ENCODE results near the gene CARD14.

The CARD14 gene

DNA sequence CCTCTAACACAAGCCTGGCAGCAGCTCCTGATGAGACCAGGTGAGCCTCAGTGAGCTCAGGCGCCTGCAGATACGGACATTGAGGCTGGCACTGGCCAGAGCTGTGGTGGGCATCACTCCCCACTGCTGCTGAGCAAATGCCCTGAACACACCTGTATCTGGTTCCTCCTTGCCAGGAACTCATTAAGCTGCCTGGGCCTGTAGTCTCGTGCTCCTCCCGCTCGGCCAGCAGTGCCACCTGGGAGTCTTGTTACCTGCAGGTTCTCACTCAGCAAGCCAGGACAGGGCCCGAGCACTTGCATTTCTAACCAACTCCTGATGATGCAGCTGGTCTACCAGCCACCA lies 36.2 kb upstream of the CARD14 start:
- no peaks in the 10 kb centered on the region for H3K9me3 ChIP-seq (ENCODE audit: control insufficient read depth, low read length)
- H3K4me3 ChIP-seq (ENCODE audit: extremely low read depth, insufficient read depth, low read length, poor library complexity, severe bottlenecking), result no peak overlapping the region
- H3K27ac ChIP-seq (ENCODE audit: low read depth, low read length, severe bottlenecking), result no peak overlapping the region
- WGBS, 2 experiments (ENCODE audit: insufficient coverage in 2 of 2), result 94 to 96% methylated on average over 6 of the region's 6 CpGs
- no peaks in the 10 kb centered on the region for H3K4me1 ChIP-seq (ENCODE audit: control insufficient read depth, insufficient read depth, low read length, poor library complexity, severe bottlenecking)
- H3K36me3 ChIP-seq (ENCODE audit: control insufficient read depth, insufficient read depth, low read length), result peaks cover 58% of the 10 kb centered on the region

DNA sequence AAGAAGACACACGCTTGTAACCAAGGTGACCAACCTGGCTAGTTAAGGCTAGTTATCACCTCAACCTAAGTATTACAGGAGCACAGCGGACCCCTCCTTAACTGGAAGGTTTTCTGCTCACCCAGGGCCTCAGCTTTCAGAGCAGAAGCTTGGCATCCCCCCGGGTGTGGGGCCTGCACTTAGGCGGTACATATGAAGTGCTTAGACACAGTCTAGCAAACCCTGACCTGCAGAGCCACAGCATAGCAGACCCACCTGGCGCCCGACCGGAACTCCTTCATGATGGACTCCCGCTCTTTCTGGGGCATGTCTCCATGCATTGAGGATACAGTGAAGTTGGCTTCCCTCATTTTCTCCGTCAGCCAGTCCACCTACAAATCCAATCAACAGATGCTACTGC lies 32.7 kb upstream of the CARD14 start:
- no peaks in the 10 kb centered on the region for H3K4me1 ChIP-seq (ENCODE audit: control insufficient read depth, insufficient read depth, low read length, poor library complexity, severe bottlenecking)
- H3K4me3 ChIP-seq (ENCODE audit: extremely low read depth, insufficient read depth, low read length, poor library complexity, severe bottlenecking), result no peak overlapping the region
- H3K36me3 ChIP-seq (ENCODE audit: control insufficient read depth, insufficient read depth, low read length), result peaks cover 92% of the 10 kb centered on the region
- H3K9me3 ChIP-seq (ENCODE audit: control insufficient read depth, low read length), result no peaks in the 10 kb centered on the region
- H3K27ac ChIP-seq (ENCODE audit: low read depth, low read length, severe bottlenecking), result no peak overlapping the region
- 97 to 98% methylated on average over 6 to 8 of the region's 9 CpGs for WGBS, 2 experiments (ENCODE audit: insufficient coverage in 2 of 2)

DNA sequence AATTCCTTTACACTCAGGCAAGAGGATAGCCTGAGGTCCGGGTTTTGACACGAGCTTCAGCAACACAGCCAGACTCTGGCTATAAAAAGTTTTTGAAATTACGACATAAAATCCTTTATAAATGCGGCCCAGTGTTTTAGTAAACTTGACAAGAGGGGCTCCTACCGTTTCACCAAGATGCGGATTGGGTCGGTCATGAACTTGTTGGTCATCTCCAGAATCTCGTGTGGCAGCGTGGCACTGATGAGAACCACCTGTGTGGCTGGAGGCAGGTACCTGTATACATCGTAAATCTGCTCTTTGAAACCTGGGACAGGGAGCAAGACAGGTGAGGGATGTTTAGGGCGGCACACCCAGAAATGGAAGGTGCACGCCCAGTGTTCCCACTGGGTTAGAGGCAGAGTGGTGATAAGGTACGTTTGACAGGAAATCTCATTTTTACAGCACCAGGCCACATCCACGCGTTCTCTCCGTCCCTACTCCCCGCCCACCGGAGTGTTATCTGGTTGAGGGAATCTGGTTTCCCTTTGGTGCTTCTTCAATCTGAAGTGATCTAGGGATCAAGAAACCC lies 30.9 kb upstream of the CARD14 start:
- no peaks in the 10 kb centered on the region for H3K9me3 ChIP-seq (ENCODE audit: control insufficient read depth, low read length)
- H3K4me3 ChIP-seq (ENCODE audit: extremely low read depth, insufficient read depth, low read length, poor library complexity, severe bottlenecking), result no peak overlapping the region
- no peak overlapping the region for H3K27ac ChIP-seq (ENCODE audit: low read depth, low read length, severe bottlenecking)
- peaks cover 96% of the 10 kb centered on the region for H3K36me3 ChIP-seq (ENCODE audit: control insufficient read depth, insufficient read depth, low read length)
- WGBS, 2 experiments (ENCODE audit: insufficient coverage in 2 of 2), result 97 to 98% methylated on average over 12 to 13 of the region's 18 CpGs
- no peaks in the 10 kb centered on the region for H3K4me1 ChIP-seq (ENCODE audit: control insufficient read depth, insufficient read depth, low read length, poor library complexity, severe bottlenecking)

DNA sequence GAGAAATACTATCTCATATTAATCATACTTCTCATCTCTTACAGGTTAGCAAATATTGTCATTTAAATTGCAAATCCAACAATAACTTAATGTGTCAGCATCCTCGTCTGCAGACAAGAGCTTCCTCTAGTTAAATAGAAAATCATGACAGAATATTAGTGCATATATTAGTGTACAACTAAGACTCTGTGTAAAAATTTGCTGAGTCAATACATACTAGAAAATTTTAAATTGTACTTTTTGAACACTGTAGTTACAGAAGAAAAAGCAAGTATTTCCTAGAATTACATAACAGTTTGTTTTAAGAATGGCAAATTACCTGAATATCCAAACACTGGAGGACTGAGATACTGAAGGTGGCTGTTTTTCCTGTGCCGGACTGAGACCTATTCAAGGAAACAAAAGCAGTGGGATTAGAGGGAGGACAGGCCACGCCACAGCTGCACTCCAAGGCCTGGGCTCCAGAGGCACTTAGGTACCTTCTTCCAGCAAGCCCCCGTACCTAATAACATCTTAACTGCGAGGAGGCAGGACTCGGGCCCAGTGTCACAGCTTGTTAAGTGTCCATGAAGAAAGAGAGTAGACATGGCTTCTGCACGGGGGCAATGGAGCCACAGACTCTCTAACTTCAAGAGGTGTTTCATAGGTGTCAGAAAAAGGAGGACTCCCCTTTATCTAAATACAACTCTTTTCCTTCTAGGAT lies 28.2 kb upstream of the CARD14 start:
- Histone ChIP-seq H3K9me3 (ENCODE audit: control insufficient read depth, low read length) (no peaks in the 10 kb centered on the region), H3K4me1 (ENCODE audit: control insufficient read depth, insufficient read depth, low read length, poor library complexity, severe bottlenecking) (peaks cover 10% of the 10 kb centered on the region), H3K36me3 (ENCODE audit: control insufficient read depth, insufficient read depth, low read length) (peaks cover 81% of the 10 kb centered on the region), H3K27ac (ENCODE audit: low read depth, low read length, severe bottlenecking) (no peak overlapping the region), H3K4me3 (ENCODE audit: extremely low read depth, insufficient read depth, low read length, poor library complexity, severe bottlenecking) (no peak overlapping the region)
- 93% methylated on average over 2 of the region's 7 CpGs; no CpG with 5 or more reads in 1 of the 2 experiments for WGBS, 2 experiments (ENCODE audit: insufficient coverage in 2 of 2)

DNA sequence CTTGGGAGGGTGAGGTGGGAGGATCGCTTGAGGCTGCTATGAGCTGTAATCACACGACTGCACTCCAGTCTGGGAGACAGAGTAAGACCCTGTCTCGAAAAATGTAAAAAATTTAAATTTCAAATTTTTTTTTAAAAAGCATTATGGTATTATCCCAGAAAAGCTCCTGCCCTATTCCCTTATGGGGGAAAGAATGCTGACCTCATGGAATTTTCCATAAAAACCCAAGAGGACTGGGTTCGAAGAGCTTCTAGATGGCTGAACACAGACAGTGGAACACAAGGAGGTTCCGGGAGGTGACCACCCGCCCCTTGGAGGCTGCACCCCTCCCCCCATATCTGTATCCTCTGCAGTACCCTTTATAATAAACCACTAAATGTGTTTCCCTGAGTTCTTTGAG lies 26.9 kb upstream of the CARD14 start:
- H3K27ac ChIP-seq (ENCODE audit: low read depth, low read length, severe bottlenecking), result no peak overlapping the region
- WGBS, 2 experiments (ENCODE audit: insufficient coverage in 2 of 2), result 93 to 97% methylated on average over 4 to 5 of the region's 6 CpGs
- H3K36me3 ChIP-seq (ENCODE audit: control insufficient read depth, insufficient read depth, low read length), result peaks cover 68% of the 10 kb centered on the region
- H3K4me3 ChIP-seq (ENCODE audit: extremely low read depth, insufficient read depth, low read length, poor library complexity, severe bottlenecking), result no peak overlapping the region
- peaks cover 10% of the 10 kb centered on the region for H3K4me1 ChIP-seq (ENCODE audit: control insufficient read depth, insufficient read depth, low read length, poor library complexity, severe bottlenecking)
- no peaks in the 10 kb centered on the region for H3K9me3 ChIP-seq (ENCODE audit: control insufficient read depth, low read length)

DNA sequence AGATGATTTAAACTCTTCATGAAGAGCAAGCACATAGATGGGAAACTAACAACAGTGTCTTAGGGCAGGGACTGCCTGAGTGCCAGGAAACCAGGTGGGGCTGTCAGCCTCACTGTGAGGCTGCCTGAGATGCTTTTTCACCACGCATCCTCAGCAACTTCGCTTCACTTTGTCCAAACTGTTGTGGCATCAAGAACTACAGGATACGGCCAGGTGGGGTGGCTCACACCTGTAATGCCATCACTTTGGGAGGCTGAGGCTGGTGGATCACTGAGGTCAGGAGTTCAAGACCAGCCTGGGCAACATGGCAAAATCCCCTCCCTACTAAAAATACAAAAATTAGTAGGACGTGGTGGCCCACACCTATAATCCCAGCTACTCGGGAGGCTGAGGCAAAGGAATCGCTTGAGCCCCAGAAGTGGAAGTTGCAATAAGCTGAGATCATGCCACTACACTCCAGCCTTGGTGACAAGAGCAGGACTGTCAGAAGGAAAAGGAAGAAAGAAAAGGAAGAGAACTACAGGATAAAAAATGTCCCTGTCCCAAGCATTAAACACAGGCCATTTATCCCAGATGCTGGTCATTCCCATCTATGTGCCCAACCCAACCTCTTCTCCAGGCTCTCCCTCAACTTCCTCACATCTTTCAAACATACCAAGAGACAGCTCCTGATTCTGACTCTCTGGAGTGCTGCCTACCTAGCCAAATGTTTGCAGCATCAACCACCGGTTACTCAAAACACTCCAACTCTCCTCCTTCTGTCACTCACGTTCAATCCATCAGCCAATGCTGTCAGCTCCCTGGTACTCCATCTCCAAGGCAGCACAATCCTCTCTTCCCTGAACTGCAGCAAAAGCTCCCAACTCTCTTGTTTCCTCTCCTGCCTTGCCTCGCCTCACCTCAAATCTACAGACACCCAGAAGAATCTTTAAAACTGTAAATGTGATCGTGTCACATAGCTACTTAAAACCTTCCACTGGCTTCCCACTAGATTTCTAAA lies 24.5 kb upstream of the CARD14 start:
- Histone ChIP-seq H3K27ac (ENCODE audit: low read depth, low read length, severe bottlenecking) (no peak overlapping the region), H3K36me3 (ENCODE audit: control insufficient read depth, insufficient read depth, low read length) (peaks cover 53% of the 10 kb centered on the region), H3K4me1 (ENCODE audit: control insufficient read depth, insufficient read depth, low read length, poor library complexity, severe bottlenecking) (peaks cover 10% of the 10 kb centered on the region), H3K4me3 (ENCODE audit: extremely low read depth, insufficient read depth, low read length, poor library complexity, severe bottlenecking) (peak overlapping the region; percentile 95), H3K9me3 (ENCODE audit: control insufficient read depth, low read length) (no peaks in the 10 kb centered on the region)
- 61 to 62% methylated on average over 7 to 9 of the region's 10 CpGs for WGBS, 2 experiments (ENCODE audit: insufficient coverage in 2 of 2)

DNA sequence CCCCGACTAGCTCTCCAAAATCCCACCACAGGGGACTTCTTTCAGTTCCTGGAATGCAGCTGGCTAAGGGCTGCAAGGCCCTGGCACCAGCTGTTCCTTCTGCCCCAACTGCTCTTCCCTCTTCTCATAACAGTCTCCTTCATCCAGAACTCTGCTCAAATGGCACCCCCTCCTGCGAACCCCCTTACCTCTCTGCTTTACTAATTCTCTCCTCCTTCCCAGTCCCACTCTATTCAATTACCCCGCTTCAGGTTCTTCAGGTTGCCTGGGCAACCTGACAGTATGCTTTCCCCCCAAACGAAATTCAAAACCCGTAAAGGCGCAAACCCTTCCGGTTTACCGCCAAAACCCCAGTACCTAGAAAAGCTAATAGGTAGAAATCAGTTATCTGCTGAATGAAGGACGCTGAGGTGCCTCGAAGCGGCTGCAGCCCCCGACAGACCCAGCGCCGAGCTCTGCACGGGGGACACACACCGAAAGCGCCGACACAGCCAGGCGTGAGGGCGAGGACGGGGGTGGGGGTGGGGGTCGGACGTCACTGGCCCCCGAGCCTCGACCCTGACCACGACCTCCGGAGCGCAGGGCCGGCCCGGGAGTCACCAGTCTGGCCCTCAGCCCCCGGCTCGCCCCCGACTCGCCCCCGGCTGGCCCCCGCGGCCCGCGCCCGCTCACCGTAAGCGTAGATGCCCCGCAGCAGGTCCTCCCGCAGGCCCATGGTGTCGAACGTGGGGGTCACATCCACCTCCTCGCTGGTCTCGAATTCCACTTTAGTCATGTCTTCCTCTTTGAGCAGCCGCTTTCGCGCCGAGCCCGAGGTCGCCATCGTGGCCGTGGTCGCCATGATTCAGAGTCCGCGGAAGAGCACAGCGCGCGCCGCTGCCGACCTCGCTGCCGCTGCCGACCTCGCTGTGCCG lies 23.5 kb upstream of the CARD14 start:
- Histone ChIP-seq H3K4me3 (ENCODE audit: extremely low read depth, insufficient read depth, low read length, poor library complexity, severe bottlenecking) (peak overlapping the region; percentile 95), H3K27ac (ENCODE audit: low read depth, low read length, severe bottlenecking) (peak overlapping the region; percentile 85), H3K9me3 (ENCODE audit: control insufficient read depth, low read length) (no peaks in the 10 kb centered on the region), H3K4me1 (ENCODE audit: control insufficient read depth, insufficient read depth, low read length, poor library complexity, severe bottlenecking) (peaks cover 15% of the 10 kb centered on the region), H3K36me3 (ENCODE audit: control insufficient read depth, insufficient read depth, low read length) (peaks cover 44% of the 10 kb centered on the region)
- WGBS, 2 experiments (ENCODE audit: insufficient coverage in 2 of 2), result 0% methylated on average over 42 to 59 of the region's 69 CpGs

DNA sequence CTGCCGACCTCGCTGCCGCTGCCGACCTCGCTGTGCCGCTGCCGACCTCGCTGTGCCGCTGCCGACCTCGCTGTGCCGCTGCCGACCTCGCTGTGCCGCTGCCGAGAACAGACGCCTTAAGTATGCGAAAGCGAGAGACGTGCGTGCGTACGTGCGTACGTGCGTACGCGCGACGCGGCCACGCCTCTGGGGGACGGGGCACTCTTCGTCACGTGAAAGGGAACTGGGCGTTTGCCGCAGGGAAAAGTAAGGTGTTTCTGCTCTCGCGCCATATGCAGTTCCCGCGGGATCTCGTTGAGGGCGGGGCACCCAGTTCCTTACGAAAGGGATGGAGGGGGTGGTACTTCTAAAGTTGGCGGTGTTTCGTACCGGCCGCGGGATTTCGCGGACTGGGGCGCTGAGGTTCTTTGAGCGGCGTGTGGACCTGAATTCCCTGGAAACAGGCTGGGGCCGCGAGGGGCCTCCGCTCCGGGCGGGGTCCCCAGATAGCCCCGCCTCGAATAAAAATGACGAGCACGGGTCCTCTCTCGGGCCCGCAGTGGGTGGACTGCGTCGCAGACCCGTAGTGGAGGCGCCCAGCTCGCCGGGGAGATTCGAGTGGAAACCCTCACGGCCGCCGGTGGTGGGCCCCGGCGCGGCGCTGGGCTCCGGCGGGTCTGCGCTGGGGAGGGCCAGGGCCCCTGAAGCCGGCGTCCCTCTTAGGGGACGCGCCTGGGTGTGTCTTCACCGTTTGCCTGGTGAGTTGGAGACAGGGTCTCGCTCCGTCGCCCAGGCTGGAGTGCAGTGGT lies 22.6 kb upstream of the CARD14 start, which contains the start of gene EIF4A3:
Gene EIF4A3, minus strand, starts transcription at position 94 of the 788 bp plus-strand sequence. CDS start 167 bp downstream, outside the sequence.
- peak within 1 kb of the TSS; percentile 85 for H3K27ac ChIP-seq (ENCODE audit: low read depth, low read length, severe bottlenecking)

DNA sequence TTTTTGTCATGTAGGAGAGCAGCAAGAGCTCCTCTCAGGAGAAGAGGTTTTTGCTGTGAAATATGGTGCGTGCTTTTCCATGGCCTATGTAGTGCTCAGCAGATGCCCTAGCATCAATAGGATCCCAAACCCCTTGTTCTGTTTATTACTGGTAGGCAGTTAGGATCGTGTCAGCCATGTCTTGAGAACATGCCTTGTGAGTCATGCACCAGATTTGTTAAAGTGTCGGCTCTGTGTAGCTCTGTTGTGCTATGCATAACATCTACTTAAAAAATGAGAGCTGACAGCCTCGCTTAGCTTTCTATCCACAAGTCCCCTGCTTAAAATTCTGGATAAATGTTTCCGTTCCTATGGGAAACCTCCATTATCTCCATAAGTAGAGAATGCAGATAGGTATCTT lies 18.5 kb upstream of the CARD14 start:
- H3K27ac ChIP-seq (ENCODE audit: low read depth, low read length, severe bottlenecking), result no peak overlapping the region
- peaks cover 10% of the 10 kb centered on the region for H3K36me3 ChIP-seq (ENCODE audit: control insufficient read depth, insufficient read depth, low read length)
- 87 to 100% methylated on average over 1 to 3 of the region's 5 CpGs for WGBS, 2 experiments (ENCODE audit: insufficient coverage in 2 of 2)
- no peak overlapping the region for H3K4me3 ChIP-seq (ENCODE audit: extremely low read depth, insufficient read depth, low read length, poor library complexity, severe bottlenecking)
- H3K4me1 ChIP-seq (ENCODE audit: control insufficient read depth, insufficient read depth, low read length, poor library complexity, severe bottlenecking), result peaks cover 11% of the 10 kb centered on the region
- peaks cover 16% of the 10 kb centered on the region for H3K9me3 ChIP-seq (ENCODE audit: control insufficient read depth, low read length)

More for the DNA sequence above, 22.6 kb upstream of the CARD14 start, which contains the start of gene EIF4A3:
- H3K9me3 ChIP-seq (ENCODE audit: control insufficient read depth, low read length), result no peaks in the 10 kb centered on the region
- 0 to 1% methylated on average over 56 to 70 of the region's 90 CpGs for WGBS, 2 experiments (ENCODE audit: insufficient coverage in 2 of 2)
- peak within 1 kb of the TSS; percentile 95 for H3K4me3 ChIP-seq (ENCODE audit: extremely low read depth, insufficient read depth, low read length, poor library complexity, severe bottlenecking)
- H3K36me3 ChIP-seq (ENCODE audit: control insufficient read depth, insufficient read depth, low read length), result peaks cover 35% of the 10 kb centered on the region
- peaks cover 22% of the 10 kb centered on the region for H3K4me1 ChIP-seq (ENCODE audit: control insufficient read depth, insufficient read depth, low read length, poor library complexity, severe bottlenecking)

All from mesodermal cell (in vitro differentiated cells).